ENCODE results near the gene BCL10.

BCL10 gene

GRCh38 chr1:85276215-85276977, at the start of gene BCL10:
BCL10 (minus strand) TSS chr1:85276632; CDS start chr1:85276352, 280 bp downstream.
- Histone ChIP-seq H3K79me2 (ENCODE audit: insufficient read depth, low read length) (peaks cover 49% of the 10 kb centered on the region), H3K9me3 (ENCODE audit: insufficient read depth, low read depth, low read length) (no peaks in the 10 kb centered on the region), H3K27me3 (ENCODE audit: insufficient read depth, low read length, poor library complexity, severe bottlenecking) (peaks cover 5% of the 10 kb centered on the region), H3K36me3 (ENCODE audit: insufficient read depth, low read length) (no peaks in the 10 kb centered on the region), H4K20me1 (ENCODE audit: insufficient read depth, low read length, poor library complexity, severe bottlenecking) (peaks cover 38% of the 10 kb centered on the region), H3F3A (ENCODE audit: low read depth) (no peaks in the 10 kb centered on the region), H3K9ac (ENCODE audit: low read depth, low read length, poor library complexity, severe bottlenecking) (peak within 1 kb of the TSS; percentile 85), H3K4me1 (ENCODE audit: insufficient read depth, low read length, poor library complexity, severe bottlenecking) (peaks cover 35% of the 10 kb centered on the region), H3K9me2 (replicated peaks; ENCODE audit: low read depth, low read length) (no peaks in the 10 kb centered on the region), H3K4me2 (ENCODE audit: low read depth, low read length, poor library complexity, severe bottlenecking) (peak within 1 kb of the TSS; percentile 87), H2AFZ (ENCODE audit: low read length) (peak within 1 kb of the TSS; percentile 94), H3K4me3 (ENCODE audit: low read length, poor library complexity, severe bottlenecking) (peak within 1 kb of the TSS; percentile 90)
- TF ChIP-seq CTCF (conservative IDR thresholded peaks at IDR 0.05; ENCODE audit: low read length): no peak
- TF ChIP-seq EZH2phosphoT487 (IDR thresholded peaks at IDR 0.05; ENCODE audit: borderline replicate concordance): no peak

- H3K9me2 ChIP-seq (replicated peaks; ENCODE audit: low read depth, low read length): no peaks in the 10 kb centered on the region
- H3F3A ChIP-seq (ENCODE audit: low read depth): no peaks in the 10 kb centered on the region
- no peak overlapping the region for H3K4me2 ChIP-seq (ENCODE audit: low read depth, low read length, poor library complexity, severe bottlenecking)
- no peak overlapping the region for H2AFZ ChIP-seq (ENCODE audit: low read length)
- TF ChIP-seq EZH2phosphoT487 (IDR thresholded peaks at IDR 0.05; ENCODE audit: borderline replicate concordance): no peak
- no peak for TF ChIP-seq CTCF (conservative IDR thresholded peaks at IDR 0.05; ENCODE audit: low read length)
- H3K79me2 ChIP-seq (ENCODE audit: insufficient read depth, low read length): no peaks in the 10 kb centered on the region
- no peaks in the 10 kb centered on the region for H3K36me3 ChIP-seq (ENCODE audit: insufficient read depth, low read length)
- no peaks in the 10 kb centered on the region for H3K9me3 ChIP-seq (ENCODE audit: insufficient read depth, low read depth, low read length)
- no peaks in the 10 kb centered on the region for H4K20me1 ChIP-seq (ENCODE audit: insufficient read depth, low read length, poor library complexity, severe bottlenecking)
- H3K27me3 ChIP-seq (ENCODE audit: insufficient read depth, low read length, poor library complexity, severe bottlenecking): no peaks in the 10 kb centered on the region
- no peak overlapping the region for H3K4me3 ChIP-seq (ENCODE audit: low read length, poor library complexity, severe bottlenecking)
- no peaks in the 10 kb centered on the region for H3K4me1 ChIP-seq (ENCODE audit: insufficient read depth, low read length, poor library complexity, severe bottlenecking)
- H3K9ac ChIP-seq (ENCODE audit: low read depth, low read length, poor library complexity, severe bottlenecking): no peak overlapping the region
Measured at GRCh38 chr1:85325920-85326319, 49.5 kb upstream of the BCL10 start.

DNA sequence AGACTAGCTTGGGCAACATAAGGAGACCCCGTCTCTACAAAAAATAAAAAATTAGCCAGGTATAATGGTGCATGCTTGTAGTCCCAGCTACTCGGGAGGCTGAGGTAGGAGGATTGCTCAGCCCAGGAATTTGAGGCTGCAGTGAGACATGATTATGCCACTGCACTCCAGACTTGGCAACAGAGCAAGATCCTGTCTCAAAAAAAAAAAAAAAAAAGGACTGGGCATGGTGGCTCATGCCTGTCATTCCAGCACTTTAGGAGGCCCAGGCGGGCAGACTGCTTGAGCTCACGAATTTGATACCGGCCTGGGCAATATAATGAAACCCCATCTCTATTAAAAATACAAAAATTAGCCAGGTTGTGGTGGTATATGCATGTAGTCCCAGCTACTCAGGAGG, 47.3 kb upstream of the BCL10 start:
- TF ChIP-seq EZH2phosphoT487 (IDR thresholded peaks at IDR 0.05; ENCODE audit: borderline replicate concordance): no peak
- no peak for TF ChIP-seq CTCF (conservative IDR thresholded peaks at IDR 0.05; ENCODE audit: low read length)
- H3K4me2 ChIP-seq (ENCODE audit: low read depth, low read length, poor library complexity, severe bottlenecking): no peak overlapping the region
- no peaks in the 10 kb centered on the region for H3K36me3 ChIP-seq (ENCODE audit: insufficient read depth, low read length)
- H4K20me1 ChIP-seq (ENCODE audit: insufficient read depth, low read length, poor library complexity, severe bottlenecking): no peaks in the 10 kb centered on the region
- H2AFZ ChIP-seq (ENCODE audit: low read length): no peak overlapping the region
- no peaks in the 10 kb centered on the region for H3K4me1 ChIP-seq (ENCODE audit: insufficient read depth, low read length, poor library complexity, severe bottlenecking)
- no peaks in the 10 kb centered on the region for H3K27me3 ChIP-seq (ENCODE audit: insufficient read depth, low read length, poor library complexity, severe bottlenecking)
- H3K9me2 ChIP-seq (replicated peaks; ENCODE audit: low read depth, low read length): no peaks in the 10 kb centered on the region
- H3K9me3 ChIP-seq (ENCODE audit: insufficient read depth, low read depth, low read length): no peaks in the 10 kb centered on the region
- no peaks in the 10 kb centered on the region for H3K79me2 ChIP-seq (ENCODE audit: insufficient read depth, low read length)
- H3K4me3 ChIP-seq (ENCODE audit: low read length, poor library complexity, severe bottlenecking): no peak overlapping the region
- H3K9ac ChIP-seq (ENCODE audit: low read depth, low read length, poor library complexity, severe bottlenecking): no peak overlapping the region
- no peaks in the 10 kb centered on the region for H3F3A ChIP-seq (ENCODE audit: low read depth)

Measured in Loucy (cell line).